ENCODE data around the gene CNTNAP4. TPM values are rescaled to one million over a fixed set of nuclear protein-coding genes. Genes with fewer than 3 reads are reported as not detected.

CNTNAP4 gene
- total and polyA plus RNA-seq, 2 of the 4 experiments (the other 2 are of a cell fraction), result not detected

- Histone ChIP-seq H3K4ac (ENCODE audit: low read depth, low read length) (no peak overlapping the region), H3K4me2 (ENCODE audit: low read depth, low read length) (no peak overlapping the region), H4K20me1 (ENCODE audit: insufficient read depth, low read length) (no peaks in the 10 kb centered on the region), H4K8ac (ENCODE audit: low read depth in 2 of 2, low read length in 2 of 2) (no peak overlapping the region), H3K9me3 (ENCODE audit: control insufficient read depth, insufficient read depth, low read length) (peaks cover 4% of the 10 kb centered on the region; the same call in 1 of the 2 replicates), H3K36me3 (ENCODE audit: control insufficient read depth, insufficient read depth, low read length) (no peaks in the 10 kb centered on the region), H2BK20ac (ENCODE audit: low read depth, low read length) (no peak overlapping the region), H3K79me1 (ENCODE audit: low read depth in 1 of 2, low read length in 2 of 2) (no peaks in the 10 kb centered on the region), H3K14ac (replicated peaks; ENCODE audit: low read depth, low read length) (no peak overlapping the region), H2AFZ (replicated peaks; ENCODE audit: low read length, poor library complexity) (no peak overlapping the region), H3K18ac (ENCODE audit: low read depth, low read length) (no peak overlapping the region), H2AK5ac (ENCODE audit: low read depth, low read length) (no peak overlapping the region), H3K56ac (ENCODE audit: extremely low read depth, insufficient read depth, low read length) (no peak overlapping the region), H3K4me1 (ENCODE audit: control insufficient read depth, insufficient read depth, low read length) (no peaks in the 10 kb centered on the region), H3K27me3 (ENCODE audit: control insufficient read depth, insufficient read depth, low read length) (no peaks in the 10 kb centered on the region), H3K27ac (ENCODE audit: insufficient read depth, low read length) (no peak overlapping the region), H3K23ac (ENCODE audit: low read depth, low read length) (no peak overlapping the region), H4K5ac (ENCODE audit: low read depth, low read length) (no peak overlapping the region), H2BK5ac (ENCODE audit: low read depth, low read length, poor library complexity, severe bottlenecking) (no peak overlapping the region), H4K91ac (ENCODE audit: insufficient read depth, low read depth, low read length) (no peak overlapping the region), H2BK120ac (ENCODE audit: low read depth, low read length) (no peak overlapping the region), H3K4me3 (ENCODE audit: insufficient read depth, low read depth, low read length) (no peak overlapping the region), H3K9ac (ENCODE audit: low read depth, low read length) (no peak overlapping the region), H3K9me1 (ENCODE audit: insufficient read depth, low read length) (no peaks in the 10 kb centered on the region), H2BK15ac (ENCODE audit: low read depth, low read length) (no peak overlapping the region), H2AK9ac (replicated peaks; ENCODE audit: low read depth, low read length, poor library complexity) (no peak overlapping the region)
- TF ChIP-seq CEBPB (IDR thresholded peaks at IDR 0.05; ENCODE audit: low read depth, low read length), result no peak
- TF ChIP-seq BHLHE40 (IDR thresholded peaks at IDR 0.05; ENCODE audit: low read depth, low read length), result no peak
- TF ChIP-seq MAZ (IDR thresholded peaks at IDR 0.05; ENCODE audit: borderline replicate concordance, low read depth, low read length), result no peak
- TF ChIP-seq POLR2A (IDR thresholded peaks at IDR 0.05; ENCODE audit: low read depth, low read length), result no peak
- TF ChIP-seq MXI1 (IDR thresholded peaks at IDR 0.05; ENCODE audit: borderline replicate concordance, low read depth, low read length), result no peak
- TF ChIP-seq CTCF (conservative IDR thresholded peaks at IDR 0.05; ENCODE audit: low read depth, low read length), result no peak
- no peak for TF ChIP-seq FOS (IDR thresholded peaks at IDR 0.05; ENCODE audit: low read depth, low read length)
- no peak for TF ChIP-seq CHD1 (IDR thresholded peaks at IDR 0.05; ENCODE audit: low read depth, low read length)
- no peak for TF ChIP-seq ELK1 (IDR thresholded peaks at IDR 0.05; ENCODE audit: borderline replicate concordance, low read depth, low read length)
- WGBS, 2 experiments (ENCODE audit: extremely low coverage in 2 of 2, insufficient read length in 1 of 2), result no CpG with 5 or more reads among the region's 5 CpGs
- no peak for DNase-seq
- intact Hi-C loops (cut with micrococcal nuclease), result no loop called here
- dilution Hi-C loops (cut with HindIII; ENCODE audit: low sequenced_read_pairs, unreplicated experiment), result no loop called here
- in situ Hi-C loops (cut with MboI; ENCODE audit: low sequenced_read_pairs), result no loop called here
- ATAC-seq (ENCODE audit: low read depth), result no peak
- CTCF ChIA-PET, result no interaction called here
- no TSS peak for BruUV-seq (replicated peaks)
- POLR2A ChIA-PET (ENCODE audit: unreplicated experiment), result no interaction called here
Observed at GRCh38 chr16:76351441-76351840, 74.2 kb downstream of the CNTNAP4 start.
